ENCODE measurements around the gene CCDC124.
"Not testable (repeated sequence)": the region's sequence is repeated elsewhere in the genome, so short reads cannot be mapped to it uniquely, and the experiment has no call there.

The CCDC124 gene

DNA sequence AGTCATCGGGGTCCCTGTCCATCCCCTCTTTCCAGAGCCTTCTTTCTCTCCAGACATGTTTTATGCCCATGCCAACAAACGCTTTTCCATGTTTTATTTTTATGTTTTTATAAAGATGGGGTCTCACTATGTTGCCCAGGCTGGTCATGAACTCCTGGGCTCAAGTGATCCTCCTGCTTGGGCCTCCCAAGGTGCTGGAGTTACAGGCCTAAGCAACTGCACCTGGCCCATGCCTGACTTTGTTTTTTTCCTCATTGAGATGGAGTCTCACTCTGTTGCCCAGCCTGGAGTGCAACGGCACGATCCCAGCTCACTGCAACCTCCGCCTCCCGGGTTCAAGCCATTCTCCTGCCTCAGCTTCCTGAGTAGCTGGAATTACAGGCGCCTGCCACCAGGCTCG is 53.8 kb downstream of the CCDC124 start:
- not testable (repeated sequence) for DNase-seq (ENCODE audit: low read depth)

DNA sequence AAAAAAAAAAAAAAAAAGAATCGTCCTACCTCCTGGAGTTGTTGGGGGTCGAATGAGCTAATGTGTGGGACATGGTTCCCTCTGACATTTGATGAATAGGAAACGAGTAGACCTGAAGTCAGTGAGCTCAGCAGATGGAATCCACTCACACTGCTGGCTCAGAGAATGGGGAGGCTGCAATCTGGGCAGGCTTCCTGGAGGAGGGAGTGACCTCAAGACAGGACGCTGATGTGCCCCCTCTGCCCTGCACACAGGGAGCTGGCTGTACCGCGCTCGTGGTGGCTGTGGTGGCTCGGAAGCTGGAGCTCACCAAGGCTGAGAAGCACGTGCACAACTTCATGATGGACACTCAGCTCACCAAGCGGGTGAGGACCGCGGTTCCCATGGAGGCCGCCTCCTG is 55.3 kb downstream of the CCDC124 start:
- DNase-seq (ENCODE audit: low read depth) = no peak

DNA sequence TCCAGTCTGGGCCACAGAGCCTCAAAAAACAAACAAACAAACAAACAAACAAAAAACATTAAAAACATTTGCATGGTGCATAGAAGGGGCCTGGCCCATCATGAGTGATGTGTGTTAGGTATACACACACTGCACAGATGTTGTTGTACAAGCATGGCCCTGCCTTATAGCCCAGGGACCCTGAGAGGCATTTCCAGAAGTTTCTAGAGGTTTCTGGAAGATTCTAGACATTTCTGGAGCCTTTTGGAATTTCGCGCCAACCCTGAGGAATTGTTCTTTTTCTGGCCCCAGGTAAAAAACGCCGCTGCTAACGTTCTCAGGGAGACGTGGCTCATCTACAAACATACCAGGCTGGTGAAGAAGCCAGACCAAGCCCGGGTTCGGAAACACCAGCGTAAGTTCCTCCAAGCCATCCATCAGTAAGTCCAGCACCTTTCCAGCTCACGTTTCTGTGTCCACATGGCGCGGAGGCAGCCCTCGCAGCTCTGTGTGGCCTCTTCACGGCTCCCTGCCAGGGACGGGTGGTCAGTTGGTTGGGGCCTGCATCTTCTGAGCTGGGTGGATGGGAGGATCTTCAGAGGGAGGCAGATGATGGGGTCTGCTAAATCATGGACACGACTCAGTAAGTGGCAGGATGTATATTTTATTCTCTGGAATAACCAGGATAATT is 56.7 kb downstream of the CCDC124 start:
- no peak for DNase-seq (ENCODE audit: low read depth)

DNA sequence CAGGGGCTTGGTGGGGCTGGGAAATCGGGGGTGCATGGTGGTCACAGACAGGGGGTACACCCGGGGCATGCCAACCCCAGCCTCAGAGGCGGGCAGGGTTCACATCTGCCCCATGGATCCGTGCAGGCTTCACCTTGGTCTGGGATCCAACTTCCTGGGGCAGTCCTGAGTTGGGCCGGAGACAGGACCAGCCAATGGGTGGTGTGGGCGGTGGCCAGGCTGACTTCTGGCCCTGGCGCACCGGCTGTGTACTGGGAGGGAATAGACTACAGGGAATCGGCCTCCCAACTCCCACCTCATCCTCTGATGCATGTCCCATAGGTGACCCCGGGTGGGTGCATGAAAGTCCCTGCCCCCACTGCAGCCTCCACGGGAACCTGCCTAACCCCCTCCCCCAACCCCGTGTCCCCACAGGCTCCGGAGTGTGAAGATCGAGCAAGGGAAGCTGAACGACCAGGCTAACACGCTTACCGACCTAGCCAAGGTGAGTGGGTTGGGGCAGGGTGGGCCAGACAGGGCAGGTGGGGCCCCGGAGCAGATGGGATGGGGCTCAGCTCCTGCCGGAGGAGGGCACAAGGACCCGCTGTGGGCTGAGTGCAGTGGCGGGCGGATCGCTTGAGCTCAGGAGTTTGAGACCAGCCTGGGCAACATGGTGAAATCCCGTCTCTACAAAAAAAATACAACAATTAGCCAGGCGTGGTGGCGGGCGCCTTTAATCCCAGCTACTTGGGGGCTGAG is 60.4 kb downstream of the CCDC124 start:
- DNase-seq (ENCODE audit: low read depth) = no peak
